ENCODE data around the gene ITGA11. TPM values are rescaled to one million over a fixed set of nuclear protein-coding genes. Genes with fewer than 3 reads are reported as not detected.

ITGA11 gene
- polyA plus RNA-seq, 4 donors, result 0.27 to 0.99 (median 0.48) TPM; not detected in 1

GRCh38 chr15:68283401-68283800 is 148.6 kb downstream of the ITGA11 start:
- H3K27ac ChIP-seq (ENCODE audit: low read depth in 1 of 3, low read length in 2 of 3), result no peak overlapping the region
- no peaks in the 10 kb centered on the region for H3K27me3 ChIP-seq (ENCODE audit: control insufficient read depth in 3 of 3, insufficient read depth in 3 of 3, low read length in 3 of 3)
- peaks cover 0 to 13% (median 5%) of the 10 kb centered on the region in 3 donors for H3K36me3 ChIP-seq (ENCODE audit: control insufficient read depth in 3 of 3, insufficient read depth in 2 of 3, low read depth in 1 of 3, low read length in 3 of 3)
- 80 to 93% (median 81%) methylated on average over 2 of the region's 2 CpGs for WGBS, 3 donors
- FAIRE-seq (no peak), DNase-seq (no peak)
- peaks cover 1 to 20% (median 8%) of the 10 kb centered on the region in 3 donors for H3K4me1 ChIP-seq (ENCODE audit: control insufficient read depth in 3 of 3, insufficient read depth in 2 of 3, low read depth in 1 of 3, low read length in 2 of 3)
- H3K4me3 ChIP-seq (ENCODE audit: low read depth in 1 of 3, low read length in 3 of 3), result no peak overlapping the region
- peaks cover 0 to 5% of the 10 kb centered on the region in 2 donors for H3K9me3 ChIP-seq (ENCODE audit: control insufficient read depth in 2 of 2, insufficient read depth in 1 of 2, low read depth in 1 of 2, low read length in 1 of 2)

- no peaks in the 10 kb centered on the region for H3K27me3 ChIP-seq (ENCODE audit: control insufficient read depth in 3 of 3, insufficient read depth in 3 of 3, low read length in 3 of 3)
- WGBS, 3 donors, result 4 to 19% (median 9%) methylated on average over 1 of the region's 1 CpG
- no peak for FAIRE-seq
- H3K4me1 ChIP-seq (ENCODE audit: control insufficient read depth in 3 of 3, insufficient read depth in 2 of 3, low read depth in 1 of 3, low read length in 2 of 3), result peaks cover 1 to 28% (median 8%) of the 10 kb centered on the region in 3 donors
- peak overlapping the region in 2 of 3 donors; percentile 30 to 99 for H3K27ac ChIP-seq (ENCODE audit: low read depth in 1 of 3, low read length in 2 of 3)
- H3K4me3 ChIP-seq (ENCODE audit: low read depth in 1 of 3, low read length in 3 of 3), result no peak overlapping the region
- H3K36me3 ChIP-seq (ENCODE audit: control insufficient read depth in 3 of 3, insufficient read depth in 2 of 3, low read depth in 1 of 3, low read length in 3 of 3), result peaks cover 0 to 11% (median 2%) of the 10 kb centered on the region in 3 donors
- no peak for DNase-seq
- H3K9me3 ChIP-seq (ENCODE audit: control insufficient read depth in 2 of 2, insufficient read depth in 1 of 2, low read depth in 1 of 2, low read length in 1 of 2), result peaks cover 0 to 5% of the 10 kb centered on the region in 2 donors
Measured at GRCh38 chr15:68281008-68281407, 151.0 kb downstream of the ITGA11 start.

GRCh38 chr15:68279779-68280753 is 151.9 kb downstream of the ITGA11 start:
- 15 to 35% (median 20%) methylated on average over 11 of the region's 11 CpGs for WGBS, 3 donors
- Histone ChIP-seq H3K27me3 (ENCODE audit: control insufficient read depth in 3 of 3, insufficient read depth in 3 of 3, low read length in 3 of 3) (no peaks in the 10 kb centered on the region), H3K4me3 (ENCODE audit: low read depth in 1 of 3, low read length in 3 of 3) (peak overlapping the region in 2 of 3 donors; percentile 88 to 95), H3K9me3 (ENCODE audit: control insufficient read depth in 2 of 2, insufficient read depth in 1 of 2, low read depth in 1 of 2, low read length in 1 of 2) (peaks cover 0 to 5% of the 10 kb centered on the region in 2 donors), H3K27ac (ENCODE audit: low read depth in 1 of 3, low read length in 2 of 3) (peak overlapping the region in 2 of 3 donors; percentile 68 to 99), H3K4me1 (ENCODE audit: control insufficient read depth in 3 of 3, insufficient read depth in 2 of 3, low read depth in 1 of 3, low read length in 2 of 3) (peaks cover 1 to 33% (median 8%) of the 10 kb centered on the region in 3 donors), H3K36me3 (ENCODE audit: control insufficient read depth in 3 of 3, insufficient read depth in 2 of 3, low read depth in 1 of 3, low read length in 3 of 3) (peaks cover 0 to 11% (median 2%) of the 10 kb centered on the region in 3 donors)
- DNase-seq, result peak; percentile 72 to 86
- no peak for FAIRE-seq

- 0 to 1% (median 0%) methylated on average over 23 of the region's 23 CpGs for WGBS, 3 donors
- Histone ChIP-seq H3K27me3 (ENCODE audit: control insufficient read depth in 3 of 3, insufficient read depth in 3 of 3, low read length in 3 of 3) (no peaks in the 10 kb centered on the region), H3K4me3 (ENCODE audit: low read depth in 1 of 3, low read length in 3 of 3) (peak overlapping the region; percentile 72 to 95 (median 88)), H3K36me3 (ENCODE audit: control insufficient read depth in 3 of 3, insufficient read depth in 2 of 3, low read depth in 1 of 3, low read length in 3 of 3) (peaks cover 0 to 4% (median 0%) of the 10 kb centered on the region in 3 donors), H3K9me3 (ENCODE audit: control insufficient read depth in 2 of 2, insufficient read depth in 1 of 2, low read depth in 1 of 2, low read length in 1 of 2) (no peaks in the 10 kb centered on the region), H3K4me1 (ENCODE audit: control insufficient read depth in 3 of 3, insufficient read depth in 2 of 3, low read depth in 1 of 3, low read length in 2 of 3) (peaks cover 1 to 41% (median 7%) of the 10 kb centered on the region in 3 donors), H3K27ac (ENCODE audit: low read depth in 1 of 3, low read length in 2 of 3) (peak overlapping the region; percentile 90 to 99 (median 95))
- FAIRE-seq (no peak), DNase-seq (peak in 1 of 2 donors; percentile 46)
Measured at GRCh38 chr15:68278595-68279405, 153.2 kb downstream of the ITGA11 start.

- no peaks in the 10 kb centered on the region for H3K9me3 ChIP-seq (ENCODE audit: control insufficient read depth in 2 of 2, insufficient read depth in 1 of 2, low read depth in 1 of 2, low read length in 1 of 2)
- peak overlapping the region; percentile 72 to 95 (median 88) for H3K4me3 ChIP-seq (ENCODE audit: low read depth in 1 of 3, low read length in 3 of 3)
- H3K4me1 ChIP-seq (ENCODE audit: control insufficient read depth in 3 of 3, insufficient read depth in 2 of 3, low read depth in 1 of 3, low read length in 2 of 3), result peaks cover 1 to 44% (median 9%) of the 10 kb centered on the region in 3 donors
- DNase-seq (no peak), FAIRE-seq (no peak)
- H3K27ac ChIP-seq (ENCODE audit: low read depth in 1 of 3, low read length in 2 of 3), result peak overlapping the region; percentile 90 to 99 (median 95)
- no peaks in the 10 kb centered on the region for H3K27me3 ChIP-seq (ENCODE audit: control insufficient read depth in 3 of 3, insufficient read depth in 3 of 3, low read length in 3 of 3)
- 0 to 1% (median 0%) methylated on average over 20 to 22 of the region's 22 CpGs for WGBS, 3 donors
- H3K36me3 ChIP-seq (ENCODE audit: control insufficient read depth in 3 of 3, insufficient read depth in 2 of 3, low read depth in 1 of 3, low read length in 3 of 3), result peaks cover 0 to 3% (median 0%) of the 10 kb centered on the region in 3 donors
Measured at GRCh38 chr15:68278345-68278594, 153.7 kb downstream of the ITGA11 start.

GRCh38 chr15:68277603-68278344 is 154.2 kb downstream of the ITGA11 start, which contains the start of gene FEM1B:
TSS of gene FEM1B (plus strand) at chr15:68277745. CDS start at chr15:68278418, 673 bp downstream.
- H3K4me1 ChIP-seq (ENCODE audit: control insufficient read depth in 3 of 3, insufficient read depth in 2 of 3, low read depth in 1 of 3, low read length in 2 of 3), result peaks cover 1 to 44% (median 9%) of the 10 kb centered on the region in 3 donors
- no peaks in the 10 kb centered on the region for H3K27me3 ChIP-seq (ENCODE audit: control insufficient read depth in 3 of 3, insufficient read depth in 3 of 3, low read length in 3 of 3)
- no peak for FAIRE-seq
- no peaks in the 10 kb centered on the region for H3K9me3 ChIP-seq (ENCODE audit: control insufficient read depth in 2 of 2, insufficient read depth in 1 of 2, low read depth in 1 of 2, low read length in 1 of 2)
- peak; percentile 94 to 98 for DNase-seq
- 0% methylated on average over 63 to 85 of the region's 85 CpGs for WGBS, 3 donors
- peak within 1 kb of the TSS; percentile 72 to 95 (median 88) for H3K4me3 ChIP-seq (ENCODE audit: low read depth in 1 of 3, low read length in 3 of 3)
- H3K27ac ChIP-seq (ENCODE audit: low read depth in 1 of 3, low read length in 2 of 3), result peak within 1 kb of the TSS; percentile 90 to 99 (median 95)
- peaks cover 0 to 3% (median 0%) of the 10 kb centered on the region in 3 donors for H3K36me3 ChIP-seq (ENCODE audit: control insufficient read depth in 3 of 3, insufficient read depth in 2 of 3, low read depth in 1 of 3, low read length in 3 of 3)

- Histone ChIP-seq H3K27me3 (ENCODE audit: control insufficient read depth in 3 of 3, insufficient read depth in 3 of 3, low read length in 3 of 3) (no peaks in the 10 kb centered on the region), H3K27ac (ENCODE audit: low read depth in 1 of 3, low read length in 2 of 3) (peak overlapping the region; percentile 90 to 99 (median 95)), H3K4me1 (ENCODE audit: control insufficient read depth in 3 of 3, insufficient read depth in 2 of 3, low read depth in 1 of 3, low read length in 2 of 3) (peaks cover 1 to 44% (median 9%) of the 10 kb centered on the region in 3 donors), H3K36me3 (ENCODE audit: control insufficient read depth in 3 of 3, insufficient read depth in 2 of 3, low read depth in 1 of 3, low read length in 3 of 3) (peaks cover 0 to 3% (median 0%) of the 10 kb centered on the region in 3 donors), H3K4me3 (ENCODE audit: low read depth in 1 of 3, low read length in 3 of 3) (peak overlapping the region; percentile 17 to 95 (median 88)), H3K9me3 (ENCODE audit: control insufficient read depth in 2 of 2, insufficient read depth in 1 of 2, low read depth in 1 of 2, low read length in 1 of 2) (no peaks in the 10 kb centered on the region)
- DNase-seq (peak in 1 of 2 donors; percentile 49), FAIRE-seq (no peak)
- 0 to 1% (median 1%) methylated on average over 23 to 25 of the region's 25 CpGs for WGBS, 3 donors
Measured at GRCh38 chr15:68277131-68277602, 154.8 kb downstream of the ITGA11 start.
